Progenitor cell of endocrine pancreas (in vitro differentiated cells): ENCODE results near the gene RGS8. TPM values are rescaled to one million over a fixed set of nuclear protein-coding genes. Genes with fewer than 3 reads are reported as not detected.

Experiments used
- DNase-seq: peaks from one replicate; pipeline ENCODE4 v3.0.0; 2021; ENCODE audit warnings: low spot score; ENCODE audit not compliant: unreplicated experiment
- H3K27ac Mint-ChIP-seq: 2 replicates; pipeline ENCODE4 v1.8.0; 2021; ENCODE audit warnings: mild to moderate bottlenecking, moderate library complexity, mixed read lengths
- H3K27me3 Mint-ChIP-seq: 2 replicates; pipeline ENCODE4 v1.8.0; 2021; ENCODE audit warnings: mixed read lengths
- H3K36me3 Mint-ChIP-seq: 2 replicates; pipeline ENCODE4 v1.8.0; 2022; ENCODE audit warnings: mixed read lengths; ENCODE audit not compliant: insufficient read depth
- H3K4me1 Mint-ChIP-seq: 2 replicates; pipeline ENCODE4 v1.8.0; 2021; ENCODE audit warnings: low read depth, mixed read lengths
- H3K4me3 Mint-ChIP-seq: 2 replicates; pipeline ENCODE4 v1.8.0; 2021; ENCODE audit warnings: low read depth, mild to moderate bottlenecking, moderate library complexity, mixed read lengths
- H3K9me3 Mint-ChIP-seq: 2 replicates; pipeline ENCODE4 v1.8.0; 2021; ENCODE audit warnings: low read depth, mixed read lengths
- total RNA-seq: library from RNA; stranded (reverse); gene quantifications from 2 replicates; pipeline ENCODE4 v1.2.1, GENCODE V29; 2021
- TF ChIP-seq, protein P1 (sequence below): fragments of 200-600 bp; sonication (generic); IDR thresholded peaks from one replicate; pipeline ENCODE4 v1.5.0; 2021; ENCODE audit warnings: antibody characterized with exemption, mild to moderate bottlenecking; ENCODE audit not compliant: unreplicated experiment

The RGS8 gene
- total RNA-seq, 1 donor from 2014 or later = 0.05 TPM

DNA sequence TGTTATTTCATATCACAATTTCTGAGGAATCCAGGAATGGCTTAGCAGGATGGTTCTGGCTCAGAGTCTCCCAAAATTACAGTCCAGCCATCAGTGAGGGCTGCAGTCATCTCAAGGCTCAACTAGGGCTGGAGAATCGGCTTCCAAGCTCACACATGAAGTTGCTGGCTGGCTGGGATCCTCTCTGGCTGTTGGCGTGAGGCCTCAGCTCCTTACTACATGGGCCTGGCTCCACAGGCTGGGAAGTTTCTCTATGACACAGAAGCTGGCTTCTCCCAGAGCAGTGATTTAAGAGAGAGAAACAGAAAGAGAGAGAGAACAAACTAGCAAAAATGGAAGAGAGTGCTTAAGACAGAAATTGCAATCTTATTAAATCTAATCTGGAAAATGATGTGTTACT lies 38.8 kb upstream of the RGS8 start:
- Mint-ChIP-seq H3K9me3 (no peaks in the 10 kb centered on the region), H3K36me3 (no peaks in the 10 kb centered on the region), H3K27me3 (no peaks in the 10 kb centered on the region), H3K27ac (no peak overlapping the region), H3K4me1 (peaks cover 6% of the 10 kb centered on the region), H3K4me3 (no peak overlapping the region)
- TF ChIP-seq, protein P1, sequence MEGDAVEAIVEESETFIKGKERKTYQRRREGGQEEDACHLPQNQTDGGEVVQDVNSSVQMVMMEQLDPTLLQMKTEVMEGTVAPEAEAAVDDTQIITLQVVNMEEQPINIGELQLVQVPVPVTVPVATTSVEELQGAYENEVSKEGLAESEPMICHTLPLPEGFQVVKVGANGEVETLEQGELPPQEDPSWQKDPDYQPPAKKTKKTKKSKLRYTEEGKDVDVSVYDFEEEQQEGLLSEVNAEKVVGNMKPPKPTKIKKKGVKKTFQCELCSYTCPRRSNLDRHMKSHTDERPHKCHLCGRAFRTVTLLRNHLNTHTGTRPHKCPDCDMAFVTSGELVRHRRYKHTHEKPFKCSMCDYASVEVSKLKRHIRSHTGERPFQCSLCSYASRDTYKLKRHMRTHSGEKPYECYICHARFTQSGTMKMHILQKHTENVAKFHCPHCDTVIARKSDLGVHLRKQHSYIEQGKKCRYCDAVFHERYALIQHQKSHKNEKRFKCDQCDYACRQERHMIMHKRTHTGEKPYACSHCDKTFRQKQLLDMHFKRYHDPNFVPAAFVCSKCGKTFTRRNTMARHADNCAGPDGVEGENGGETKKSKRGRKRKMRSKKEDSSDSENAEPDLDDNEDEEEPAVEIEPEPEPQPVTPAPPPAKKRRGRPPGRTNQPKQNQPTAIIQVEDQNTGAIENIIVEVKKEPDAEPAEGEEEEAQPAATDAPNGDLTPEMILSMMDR = no peak
- DNase-seq = no peak

DNA sequence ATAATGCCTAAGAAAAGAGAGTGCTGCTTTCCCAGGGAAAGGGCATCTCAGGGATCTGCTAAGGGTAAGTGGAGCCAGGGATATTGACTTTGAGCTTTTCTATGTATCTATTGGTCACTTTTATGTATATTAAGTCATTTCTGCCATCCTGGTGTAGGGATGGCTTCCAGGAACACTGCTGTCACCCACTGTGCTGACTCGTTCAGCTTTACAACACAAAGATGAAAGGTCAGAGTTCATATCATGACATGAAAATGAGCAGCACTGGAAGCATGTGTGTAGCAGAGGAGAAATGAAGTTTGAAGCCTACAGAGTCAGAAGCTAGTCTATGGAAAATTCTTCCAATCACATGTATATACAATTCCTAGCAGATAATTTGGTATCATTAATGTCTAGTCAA lies 37.1 kb upstream of the RGS8 start:
- TF ChIP-seq, protein P1 = no peak

DNA sequence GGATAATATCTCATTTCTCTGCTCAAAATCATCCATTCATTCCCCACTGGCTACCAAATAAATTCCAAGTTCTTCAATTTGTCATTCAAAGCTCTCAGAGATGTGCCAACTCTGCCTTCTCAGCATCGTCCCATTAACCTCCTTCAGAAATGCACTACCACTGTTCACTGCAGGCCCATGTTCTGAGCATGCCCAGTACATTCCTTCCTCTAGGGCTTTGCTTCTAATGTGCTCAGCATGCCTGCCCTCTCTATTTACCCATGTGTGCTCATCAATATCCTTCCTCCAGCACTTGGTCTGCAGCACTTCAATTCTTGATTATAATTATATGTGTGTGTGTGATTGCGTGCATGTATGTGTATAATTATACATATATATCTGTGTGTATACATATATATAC lies 36.1 kb upstream of the RGS8 start:
- no peak for DNase-seq
- H3K36me3 Mint-ChIP-seq = no peaks in the 10 kb centered on the region
- H3K4me3 Mint-ChIP-seq = no peak overlapping the region

More for the DNA sequence above, 37.1 kb upstream of the RGS8 start:
- no peaks in the 10 kb centered on the region for H3K27me3 Mint-ChIP-seq
- no peaks in the 10 kb centered on the region for H3K36me3 Mint-ChIP-seq
- no peaks in the 10 kb centered on the region for H3K9me3 Mint-ChIP-seq
- no peak overlapping the region for H3K4me3 Mint-ChIP-seq
- no peak for DNase-seq
- H3K27ac Mint-ChIP-seq = no peak overlapping the region
- peaks cover 6% of the 10 kb centered on the region for H3K4me1 Mint-ChIP-seq

GRCh38 chr1:182719553-182719952 lies 35.2 kb upstream of the RGS8 start:
- Mint-ChIP-seq H3K27me3 (no peaks in the 10 kb centered on the region), H3K4me1 (peaks cover 2% of the 10 kb centered on the region), H3K4me3 (no peak overlapping the region), H3K9me3 (no peaks in the 10 kb centered on the region), H3K36me3 (no peaks in the 10 kb centered on the region), H3K27ac (no peak overlapping the region)
- DNase-seq = no peak
- TF ChIP-seq, protein P1 = no peak

More for the DNA sequence above, 36.1 kb upstream of the RGS8 start:
- TF ChIP-seq, protein P1 = peak; percentile 64
- Mint-ChIP-seq H3K27me3 (no peaks in the 10 kb centered on the region), H3K4me1 (peaks cover 4% of the 10 kb centered on the region), H3K9me3 (no peaks in the 10 kb centered on the region), H3K27ac (no peak overlapping the region)

DNA sequence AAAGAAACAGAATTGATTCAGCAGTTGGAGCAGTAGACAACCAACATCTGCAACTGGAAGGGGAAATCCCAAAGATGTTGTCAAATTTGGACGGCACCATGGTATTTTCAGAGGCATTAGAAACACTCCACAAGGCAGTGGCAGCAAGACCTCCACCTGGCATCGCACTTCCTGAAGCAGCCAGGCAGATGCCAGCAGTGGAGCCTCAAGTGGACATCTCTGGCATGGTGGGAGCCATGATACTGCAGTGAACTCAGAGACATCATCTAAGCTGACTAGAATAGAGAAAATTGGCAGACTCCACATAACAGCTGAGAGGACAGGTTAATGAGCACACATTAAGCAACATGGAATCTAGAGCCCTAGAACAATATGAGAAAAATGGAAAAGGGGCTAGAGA lies 33.9 kb upstream of the RGS8 start:
- no peaks in the 10 kb centered on the region for H3K4me1 Mint-ChIP-seq
- no peak overlapping the region for H3K27ac Mint-ChIP-seq
- no peaks in the 10 kb centered on the region for H3K9me3 Mint-ChIP-seq
- no peak overlapping the region for H3K4me3 Mint-ChIP-seq
- no peaks in the 10 kb centered on the region for H3K27me3 Mint-ChIP-seq
- TF ChIP-seq, protein P1 = no peak
- no peaks in the 10 kb centered on the region for H3K36me3 Mint-ChIP-seq
- no peak for DNase-seq
